Activated naive CD4-positive, alpha-beta T cell treated with anti-CD3 and anti-CD28 coated beads, Interleukin-2, amount 10 ng/mL, durations not matched to agents 7 days and 5 days (primary cell): ENCODE measurements around the gene B3GAT2.
"Not testable (repeated sequence)": the region's sequence is repeated elsewhere in the genome, so short reads cannot be mapped to it uniquely, and the experiment has no call there.

Source experiments
- CTCF ChIA-PET: fragments of 350-600 bp; sonication (Branson Sonifier 250); formaldehyde crosslinking; loops from one replicate; lab custom pipeline; 2021; ENCODE audit warnings: antibody characterized with exemption; lab: Charles Lee
- DNase-seq: peaks from one replicate; pipeline ENCODE4 v3.0.0-alpha.2; 2020
- H3K27ac Mint-ChIP-seq: one replicate; pipeline ENCODE4 v1.8.0; 2021; ENCODE audit warnings: mild to moderate bottlenecking, moderate library complexity, mixed read lengths
- H3K27me3 Mint-ChIP-seq: one replicate; pipeline ENCODE4 v1.8.0; 2021; ENCODE audit warnings: mild to moderate bottlenecking, mixed read lengths
- H3K36me3 Mint-ChIP-seq: one replicate; pipeline ENCODE4 v1.8.0; 2021; ENCODE audit warnings: mixed read lengths
- H3K4me1 Mint-ChIP-seq: one replicate; pipeline ENCODE4 v1.8.0; 2021; ENCODE audit warnings: mixed read lengths
- H3K4me3 Mint-ChIP-seq: one replicate; pipeline ENCODE4 v1.8.0; 2021; ENCODE audit warnings: mild to moderate bottlenecking, moderate library complexity, mixed read lengths
- H3K9me3 Mint-ChIP-seq: one replicate; pipeline ENCODE4 v1.8.0; 2021; ENCODE audit warnings: mixed read lengths

The B3GAT2 gene

DNA sequence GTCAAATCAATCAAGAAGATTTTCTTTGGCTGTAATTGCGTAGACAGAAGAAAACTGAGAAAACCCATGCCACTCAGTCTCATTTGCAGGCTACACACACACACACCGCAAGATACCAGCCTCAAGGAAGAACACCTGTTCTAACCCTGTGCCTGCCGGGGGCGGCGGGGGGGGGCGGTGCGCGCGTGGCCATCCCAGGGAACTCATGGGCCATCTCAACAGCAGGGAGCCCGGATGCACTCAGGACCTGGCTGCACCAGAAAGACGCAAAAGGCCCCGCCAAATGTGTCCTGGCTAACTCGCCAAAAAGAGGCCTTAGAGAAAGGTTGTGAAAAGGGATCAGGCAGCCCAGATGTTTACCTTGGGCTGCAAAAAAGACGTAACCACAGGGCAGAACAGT, 2.1 kb downstream of the B3GAT2 start:
- no peak for DNase-seq
- peak overlapping the region; percentile 55 for H3K4me3 Mint-ChIP-seq
- peaks cover 74% of the 10 kb centered on the region for H3K27me3 Mint-ChIP-seq
- CTCF ChIA-PET: interaction anchor here (0.6 to 2.0 kb wide), 12 partner anchors 8 to 733 kb away, joined by 3 to 14 read pairs (median 4); no protein-coding TSS in a partner anchor
- no peaks in the 10 kb centered on the region for H3K36me3 Mint-ChIP-seq
- no peak overlapping the region for H3K27ac Mint-ChIP-seq
- H3K9me3 Mint-ChIP-seq: no peaks in the 10 kb centered on the region
- H3K4me1 Mint-ChIP-seq: peaks cover 22% of the 10 kb centered on the region

DNA sequence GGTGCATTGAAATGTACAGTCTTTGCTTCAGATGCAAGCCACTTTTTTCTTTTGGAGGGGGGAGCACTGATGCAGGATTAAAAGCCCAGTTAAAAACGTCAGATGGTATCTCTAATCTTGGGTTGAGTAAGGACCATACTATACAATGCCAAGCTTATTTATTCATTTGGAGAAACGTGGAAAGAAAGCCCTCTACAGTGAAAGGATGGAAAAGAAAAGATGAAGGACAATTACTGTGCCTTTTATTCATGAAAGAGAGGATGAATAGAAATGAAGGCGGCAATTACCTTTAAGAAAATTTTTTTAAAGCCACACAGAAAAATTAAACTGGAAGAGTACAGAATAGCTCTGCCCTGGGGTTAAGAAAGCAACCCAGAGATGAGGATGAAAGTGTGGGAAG, 2.7 kb downstream of the B3GAT2 start:
- no peak for DNase-seq
- Mint-ChIP-seq H3K9me3 (no peaks in the 10 kb centered on the region), H3K4me3 (peak overlapping the region; percentile 4), H3K27me3 (peaks cover 69% of the 10 kb centered on the region), H3K4me1 (peaks cover 22% of the 10 kb centered on the region), H3K27ac (no peak overlapping the region), H3K36me3 (no peaks in the 10 kb centered on the region)
- CTCF ChIA-PET: interaction anchor here (0.9 kb wide), 1 partner anchor 9 kb away, joined by 3 read pairs; no protein-coding TSS in a partner anchor

DNA sequence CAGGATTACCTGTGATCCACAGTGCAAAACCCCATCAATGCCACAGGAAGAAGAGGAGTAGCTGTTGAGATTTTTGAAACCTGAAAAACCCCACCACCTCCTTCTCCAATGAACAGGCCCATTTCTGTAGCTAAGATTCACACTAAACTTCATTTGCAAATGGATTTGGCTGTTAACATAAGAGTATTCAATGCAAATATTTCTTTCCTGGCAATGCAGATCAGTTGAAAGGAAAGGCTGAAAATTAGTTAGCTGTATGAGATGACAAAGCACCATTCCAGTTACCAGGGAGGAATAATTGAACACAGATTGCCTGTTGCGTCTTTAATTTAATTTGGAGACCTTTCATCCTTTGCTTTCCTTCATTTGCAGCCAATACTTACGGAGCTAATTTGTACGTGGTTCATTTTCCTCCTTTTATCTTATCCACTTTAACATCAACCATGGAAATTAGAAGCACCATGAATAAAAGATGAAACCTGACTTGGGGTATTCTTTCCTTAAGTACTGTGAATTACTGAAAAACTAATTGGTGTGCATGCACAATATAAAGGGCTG, 4.2 kb downstream of the B3GAT2 start:
- no peak for DNase-seq
- CTCF ChIA-PET: interaction anchor here (0.7 kb wide), 1 partner anchor 17 kb away, joined by 3 read pairs; no protein-coding TSS in a partner anchor
- Mint-ChIP-seq H3K9me3 (no peaks in the 10 kb centered on the region), H3K27ac (no peak overlapping the region), H3K36me3 (no peaks in the 10 kb centered on the region), H3K27me3 (peaks cover 54% of the 10 kb centered on the region), H3K4me3 (no peak overlapping the region), H3K4me1 (peaks cover 20% of the 10 kb centered on the region)

DNA sequence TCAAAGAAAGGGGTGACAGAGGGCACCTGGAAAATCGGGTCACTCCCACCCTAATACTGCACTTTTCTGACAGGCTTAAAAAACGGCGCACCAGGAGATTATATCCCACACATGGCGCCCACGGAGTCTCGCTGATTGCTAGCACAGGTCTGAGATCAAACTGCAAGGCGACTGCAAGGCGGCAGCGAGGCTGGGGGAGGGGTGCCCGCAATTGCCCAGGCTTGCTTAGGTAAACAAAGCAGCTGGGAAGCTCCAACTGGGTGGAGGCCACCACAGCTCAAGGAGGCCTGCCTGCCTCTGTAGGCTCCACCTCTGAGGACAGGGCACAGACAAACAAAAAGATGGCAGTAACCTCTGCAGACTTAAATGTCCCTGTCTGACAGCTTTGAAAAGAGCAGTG, 12.5 kb downstream of the B3GAT2 start:
- H3K9me3 Mint-ChIP-seq, DNase-seq, H3K4me3 Mint-ChIP-seq, H3K36me3 Mint-ChIP-seq, H3K27me3 Mint-ChIP-seq, H3K27ac Mint-ChIP-seq, H3K4me1 Mint-ChIP-seq: not testable (repeated sequence)
- CTCF ChIA-PET: interaction anchor here (2.2 kb wide), 1 partner anchor 11 kb away, joined by 5 read pairs; no protein-coding TSS in a partner anchor

DNA sequence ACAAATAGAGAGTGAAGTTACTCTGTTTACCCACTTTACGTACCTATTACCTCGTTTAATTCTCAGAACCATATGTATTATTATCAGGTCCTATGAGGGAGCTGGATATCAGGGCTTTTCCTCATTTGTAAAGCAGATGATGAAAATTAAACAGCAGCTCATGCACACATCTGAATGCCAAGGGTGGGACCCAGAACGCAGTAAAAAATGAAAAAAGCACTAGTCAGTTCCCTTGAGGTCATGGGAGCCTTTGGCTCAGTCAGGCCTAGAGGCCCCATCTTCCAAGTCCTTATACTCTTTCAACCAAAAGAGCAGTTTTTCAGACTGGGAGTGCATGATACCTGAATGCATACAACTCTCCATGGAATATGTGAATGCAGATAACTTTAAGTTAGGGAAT, 23.0 kb downstream of the B3GAT2 start:
- no peaks in the 10 kb centered on the region for H3K36me3 Mint-ChIP-seq
- no peak overlapping the region for H3K27ac Mint-ChIP-seq
- no peaks in the 10 kb centered on the region for H3K27me3 Mint-ChIP-seq
- H3K9me3 Mint-ChIP-seq: no peaks in the 10 kb centered on the region
- H3K4me3 Mint-ChIP-seq: no peak overlapping the region
- DNase-seq: no peak
- H3K4me1 Mint-ChIP-seq: no peaks in the 10 kb centered on the region
- CTCF ChIA-PET: interaction anchor here (1.0 kb wide), 1 partner anchor 22 kb away, joined by 3 read pairs; no protein-coding TSS in a partner anchor

DNA sequence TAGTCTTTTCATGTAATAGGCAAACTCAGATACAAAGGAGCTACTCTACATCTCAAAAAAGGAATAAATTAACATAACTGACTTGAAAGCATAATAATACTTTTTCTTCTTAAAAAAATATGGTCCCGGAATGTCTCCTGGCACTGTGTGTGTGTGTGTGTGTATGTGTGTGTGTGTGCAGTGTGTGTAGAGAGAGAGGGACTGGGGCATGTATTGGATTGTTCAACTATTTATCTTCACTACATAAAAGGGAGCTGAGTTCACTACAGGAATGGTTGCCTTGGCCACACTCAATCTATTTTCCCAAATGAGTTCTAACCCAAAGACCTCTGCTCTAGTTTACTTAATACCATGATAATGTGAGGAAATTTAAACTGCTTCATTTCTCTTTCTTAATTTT, 51.1 kb downstream of the B3GAT2 start:
- Mint-ChIP-seq H3K27me3 (no peaks in the 10 kb centered on the region), H3K36me3 (no peaks in the 10 kb centered on the region), H3K27ac (no peak overlapping the region), H3K4me3 (no peak overlapping the region), H3K4me1 (no peaks in the 10 kb centered on the region), H3K9me3 (no peaks in the 10 kb centered on the region)
- no peak for DNase-seq
- CTCF ChIA-PET: interaction anchor here (1.7 to 1.8 kb wide), 2 partner anchors 50 to 595 kb away, joined by 3 to 5 read pairs; no protein-coding TSS in a partner anchor

DNA sequence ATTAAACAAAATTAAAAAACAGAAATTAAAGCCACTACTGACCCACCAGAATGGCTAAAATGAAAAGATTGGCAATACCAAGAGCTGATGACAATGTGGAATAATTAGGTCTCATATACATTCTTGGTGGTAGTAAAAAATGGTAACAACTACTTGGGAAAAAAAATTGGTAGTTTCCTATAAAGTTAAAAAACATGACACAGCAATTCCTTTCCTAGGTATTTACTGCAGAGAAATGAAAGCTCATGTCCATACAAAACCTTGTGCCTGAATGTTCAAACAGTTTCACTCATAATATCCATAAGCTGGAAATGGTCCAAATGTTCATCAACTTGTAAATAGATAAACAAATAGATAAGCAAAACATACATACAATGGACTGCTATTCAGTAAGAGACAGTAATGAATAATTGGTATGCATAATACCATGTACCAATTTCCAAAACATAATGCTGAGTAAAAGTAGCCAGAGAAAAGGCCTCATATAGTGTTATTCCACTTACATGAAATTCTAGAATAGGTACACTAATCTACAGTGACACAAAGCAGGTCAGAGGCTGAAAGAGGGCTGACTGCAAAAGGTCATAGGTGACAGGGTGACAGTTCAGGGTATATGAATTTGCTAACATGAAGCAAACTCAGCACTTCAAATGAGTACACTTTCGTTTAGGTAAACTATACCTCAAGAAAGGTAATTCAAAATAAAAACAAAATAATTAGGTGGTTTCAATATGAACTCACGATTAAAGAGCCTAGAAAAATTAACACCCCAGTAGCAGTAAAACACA, 53.0 kb downstream of the B3GAT2 start:
- H3K9me3 Mint-ChIP-seq: no peaks in the 10 kb centered on the region
- H3K4me1 Mint-ChIP-seq: no peaks in the 10 kb centered on the region
- no peak overlapping the region for H3K27ac Mint-ChIP-seq
- CTCF ChIA-PET: interaction anchor here (1.7 to 1.8 kb wide), 2 partner anchors 19 to 52 kb away, joined by 5 to 6 read pairs; no protein-coding TSS in a partner anchor
- no peak overlapping the region for H3K4me3 Mint-ChIP-seq
- DNase-seq: no peak
- H3K27me3 Mint-ChIP-seq: peaks cover 6% of the 10 kb centered on the region
- H3K36me3 Mint-ChIP-seq: no peaks in the 10 kb centered on the region

DNA sequence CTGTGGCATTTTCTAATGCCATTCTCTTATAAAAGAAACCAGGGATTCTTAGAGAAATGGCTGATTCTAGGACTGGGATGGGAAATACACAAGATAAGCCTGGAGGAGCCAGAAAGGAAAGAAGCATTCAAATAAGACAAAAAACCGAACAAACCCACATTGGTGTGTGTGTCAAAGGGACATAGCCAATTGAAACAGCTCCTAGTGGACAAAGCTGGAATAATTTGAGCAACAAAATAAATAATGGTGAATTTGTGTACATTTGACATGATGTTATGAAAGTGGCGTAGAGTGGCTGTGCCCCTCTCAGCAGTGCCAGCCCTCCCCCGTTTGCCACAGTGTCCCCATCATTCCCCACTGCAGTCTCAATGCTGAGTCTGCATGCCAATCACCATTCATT, 55.5 kb downstream of the B3GAT2 start:
- no peak for DNase-seq
- H3K27me3 Mint-ChIP-seq: peaks cover 6% of the 10 kb centered on the region
- no peaks in the 10 kb centered on the region for H3K9me3 Mint-ChIP-seq
- H3K4me1 Mint-ChIP-seq: no peaks in the 10 kb centered on the region
- H3K27ac Mint-ChIP-seq: no peak overlapping the region
- H3K36me3 Mint-ChIP-seq: no peaks in the 10 kb centered on the region
- no peak overlapping the region for H3K4me3 Mint-ChIP-seq
- CTCF ChIA-PET: no interaction called here

DNA sequence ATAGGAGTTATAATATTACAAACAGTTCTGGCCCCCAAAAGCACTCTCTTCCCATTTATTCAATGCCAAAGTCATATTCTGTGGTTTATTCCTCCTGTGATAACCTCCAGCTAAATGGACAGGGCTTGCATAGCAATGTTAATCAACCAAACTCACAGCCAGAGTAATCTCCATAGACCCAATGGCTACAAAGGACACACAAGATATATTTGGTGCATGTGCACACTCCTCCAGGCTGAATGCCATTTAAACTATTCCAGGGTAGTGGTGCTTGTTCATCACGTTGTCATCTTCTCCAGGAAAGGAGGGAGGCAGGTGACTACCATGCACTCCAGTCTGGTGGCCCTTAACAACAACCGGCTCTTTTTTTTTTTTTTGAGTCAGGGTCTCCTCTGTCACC, 56.8 kb downstream of the B3GAT2 start:
- H3K27ac Mint-ChIP-seq: no peak overlapping the region
- CTCF ChIA-PET: no interaction called here
- no peak for DNase-seq
- no peak overlapping the region for H3K4me3 Mint-ChIP-seq
- H3K27me3 Mint-ChIP-seq: peaks cover 6% of the 10 kb centered on the region
- no peaks in the 10 kb centered on the region for H3K4me1 Mint-ChIP-seq
- no peaks in the 10 kb centered on the region for H3K36me3 Mint-ChIP-seq
- H3K9me3 Mint-ChIP-seq: no peaks in the 10 kb centered on the region

DNA sequence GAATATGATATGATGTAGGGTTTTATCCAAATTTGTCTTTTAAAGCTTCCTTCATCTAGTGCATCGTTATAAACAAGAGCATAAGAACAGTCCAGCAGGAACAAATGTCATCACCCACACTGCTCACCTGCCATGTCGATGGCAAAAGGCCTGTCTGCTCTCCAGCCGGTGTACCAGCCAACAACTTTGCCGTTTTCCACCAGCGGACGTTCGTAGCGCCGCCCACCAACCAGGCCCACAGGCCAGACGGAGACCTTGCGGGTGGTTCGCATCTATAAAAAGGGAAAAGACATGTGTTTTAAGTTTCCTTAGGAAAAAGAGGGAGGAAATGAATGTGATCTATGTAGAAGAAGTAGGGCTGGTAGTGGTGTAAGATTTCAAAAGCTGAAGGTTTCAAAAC, 62.9 kb downstream of the B3GAT2 start:
- Mint-ChIP-seq H3K27ac (no peak overlapping the region), H3K9me3 (no peaks in the 10 kb centered on the region), H3K4me3 (no peak overlapping the region), H3K4me1 (no peaks in the 10 kb centered on the region), H3K27me3 (peaks cover 15% of the 10 kb centered on the region), H3K36me3 (no peaks in the 10 kb centered on the region)
- CTCF ChIA-PET: interaction anchor here (1.6 to 3.9 kb wide), 3 partner anchors 9 to 187 kb away, joined by 4 to 13 read pairs (median 4); partner anchors contain the start of gene B3GAT2
- no peak for DNase-seq

DNA sequence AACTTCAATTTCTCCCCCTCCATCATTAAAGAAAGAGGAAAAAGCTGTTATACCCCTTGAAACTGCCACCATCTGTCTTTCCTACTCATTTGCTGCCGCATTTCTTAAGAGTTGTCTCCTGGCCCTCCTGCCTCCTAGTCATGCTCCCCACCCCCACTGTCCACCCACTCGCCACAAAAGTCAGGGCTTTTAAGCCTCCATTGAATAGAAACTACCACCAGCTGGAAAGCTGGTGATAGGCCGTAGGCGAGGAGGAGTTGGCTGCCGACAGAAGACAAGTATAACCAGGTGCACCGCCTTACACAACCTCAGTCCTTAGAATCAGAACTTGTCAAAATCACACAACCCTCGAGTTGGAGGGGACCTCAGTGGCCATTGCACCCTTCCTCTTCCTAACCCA, 67.6 kb downstream of the B3GAT2 start:
- H3K9me3 Mint-ChIP-seq: no peaks in the 10 kb centered on the region
- H3K4me1 Mint-ChIP-seq: no peaks in the 10 kb centered on the region
- CTCF ChIA-PET: interaction anchor here (0.7 kb wide), 1 partner anchor 184 kb away, joined by 3 read pairs; no protein-coding TSS in a partner anchor
- peaks cover 15% of the 10 kb centered on the region for H3K27me3 Mint-ChIP-seq
- no peak overlapping the region for H3K27ac Mint-ChIP-seq
- no peak for DNase-seq
- no peaks in the 10 kb centered on the region for H3K36me3 Mint-ChIP-seq
- no peak overlapping the region for H3K4me3 Mint-ChIP-seq

DNA sequence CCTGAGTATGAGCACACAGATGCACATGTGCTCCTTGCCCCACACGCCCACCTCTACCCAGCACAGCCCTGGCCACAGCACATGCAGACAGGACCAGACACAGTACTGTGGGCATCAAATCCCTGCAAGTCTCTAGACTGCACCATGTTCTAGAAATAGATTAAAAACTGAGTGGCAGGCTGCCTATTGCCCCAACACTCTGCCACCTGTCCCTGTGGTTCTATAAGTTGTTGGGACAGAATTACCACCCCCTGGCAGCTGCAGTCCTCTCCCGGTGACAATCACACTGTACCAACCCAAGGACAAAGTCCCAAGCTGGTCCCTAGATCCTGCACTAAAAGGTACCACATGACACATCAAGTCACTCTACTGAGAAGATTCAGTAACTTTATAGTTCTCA, 70.2 kb downstream of the B3GAT2 start:
- no peak for DNase-seq
- peaks cover 10% of the 10 kb centered on the region for H3K27me3 Mint-ChIP-seq
- no peaks in the 10 kb centered on the region for H3K4me1 Mint-ChIP-seq
- no peaks in the 10 kb centered on the region for H3K36me3 Mint-ChIP-seq
- no peak overlapping the region for H3K27ac Mint-ChIP-seq
- no peaks in the 10 kb centered on the region for H3K9me3 Mint-ChIP-seq
- no peak overlapping the region for H3K4me3 Mint-ChIP-seq
- CTCF ChIA-PET: interaction anchor here (0.9 to 2.2 kb wide), 4 partner anchors 10 to 666 kb away, joined by 3 to 7 read pairs (median 3); no protein-coding TSS in a partner anchor

DNA sequence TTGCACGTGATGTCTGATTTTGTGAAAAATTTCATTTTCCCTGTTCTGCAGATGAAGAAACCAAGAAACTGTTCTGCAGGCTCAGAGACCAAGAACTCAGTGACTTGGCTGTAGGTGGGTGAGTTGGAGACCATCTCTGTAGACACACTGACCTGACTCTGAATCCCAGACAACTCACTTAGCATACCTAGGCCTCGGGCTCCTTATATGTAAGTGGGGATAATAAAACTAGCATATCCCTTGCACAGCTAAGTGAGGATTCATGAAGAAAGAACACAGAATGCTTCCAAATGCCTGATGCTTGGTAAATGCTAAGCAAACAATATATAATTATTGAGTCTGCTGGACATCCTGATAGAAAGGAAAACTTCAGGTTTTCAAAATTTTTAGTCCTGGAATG, 70.8 kb downstream of the B3GAT2 start:
- peaks cover 11% of the 10 kb centered on the region for H3K27me3 Mint-ChIP-seq

More for the DNA sequence above, 70.8 kb downstream of the B3GAT2 start:
- Mint-ChIP-seq H3K9me3 (no peaks in the 10 kb centered on the region), H3K27ac (no peak overlapping the region), H3K36me3 (no peaks in the 10 kb centered on the region), H3K4me3 (no peak overlapping the region), H3K4me1 (no peaks in the 10 kb centered on the region)
- no peak for DNase-seq
- CTCF ChIA-PET: interaction anchor here (0.7 to 2.8 kb wide), 12 partner anchors 8 to 665 kb away, joined by 3 to 44 read pairs (median 6); no protein-coding TSS in a partner anchor
